ENCODE measurements around the gene ERCC6L.

DNA sequence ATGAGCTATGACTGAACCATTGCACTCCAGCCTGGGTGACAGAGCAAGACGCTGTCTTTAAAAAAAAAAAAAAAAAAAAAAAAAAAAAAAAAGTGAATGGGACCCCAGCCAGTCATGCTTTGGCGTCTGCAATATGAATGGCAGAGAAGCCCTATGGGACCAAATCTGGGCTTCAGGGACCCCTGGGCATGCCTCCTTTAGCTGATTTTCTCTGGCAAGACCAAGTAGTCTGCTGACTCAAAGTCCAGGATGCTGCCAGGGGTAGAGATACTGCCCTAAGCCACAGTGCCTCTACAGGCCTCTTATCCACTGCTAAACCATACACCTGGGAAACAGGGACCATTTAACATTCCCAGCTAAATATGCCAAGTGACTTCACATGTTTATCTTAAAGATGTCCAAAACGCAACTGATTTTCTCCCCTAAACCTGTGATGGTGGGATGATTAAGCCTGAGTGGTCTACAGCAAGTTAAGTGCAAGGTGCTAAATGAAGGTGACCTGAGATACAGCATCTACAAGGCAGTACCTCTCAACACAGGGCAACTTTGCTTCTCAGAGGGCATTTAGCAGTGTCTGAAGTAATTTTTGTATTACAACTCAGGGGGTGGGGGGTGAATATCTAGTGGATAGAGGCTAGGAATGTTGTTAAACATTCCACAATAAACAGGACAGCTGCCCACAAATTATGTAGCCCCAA is 32.4 kb upstream of the ERCC6L start:
- TF ChIP-seq CTCF (IDR thresholded peaks at IDR 0.05) (no peak), POLR2A (IDR thresholded peaks at IDR 0.05) (no peak)

Data from lower leg skin (tissue), 3 donors.